K562 (cell line): ENCODE measurements around the gene H2BK1. TPM values are rescaled to one million over a fixed set of nuclear protein-coding genes. Genes with fewer than 3 reads are reported as not detected.
A peak's percentile ranks its signal among the peaks of the same experiment; 100 is the strongest.

Source experiments
- ATAC-seq: fragments of 200-7000 bp; cut with Tn5 transposase; 3 replicates; pipeline ENCODE4 v1.9.1; 2020; ENCODE audit warnings: moderate library complexity
- BruUV-seq: library from RNA; stranded (reverse); fragments of 400-500 nt; replicated peaks from 2 replicates; lab custom pipeline; 2021; lab: Mats Ljungman, UMichigan
- CTCF ChIA-PET: fragments of 300-600 bp; formaldehyde crosslinking; extraction: SDS; loops from one replicate; lab custom pipeline; 2021; ENCODE audit warnings: low intra/inter-chr PET ratio; lab: Yijun Ruan, JAX
- POLR2A ChIA-PET: fragments of 300-600, 350-650 bp; sonication (Branson Sonifier 250); formaldehyde crosslinking; extraction: SDS; loops from one replicate; lab custom pipeline; 2021; ENCODE audit warnings: antibody characterized with exemption, inconsistent platforms; lab: Yijun Ruan, JAX
- DNase-seq, 4 experiments: peaks; one replicate each; pipeline versions ENCODE4 v3.0.0 to v3.0.0-alpha.2; 2011 to 2018; ENCODE audit warnings: low spot score in 3 of 4, mixed read lengths in 3 of 4; ENCODE audit errors: extremely low read depth in 1 of 4
- FAIRE-seq: peaks from 2 replicates; lab custom pipeline; 2011; peaks lifted over from hg19 to GRCh38; lab: Jason Lieb, UNC
- H2AFZ ChIP-seq: 2 replicates; pipeline ENCODE4 v1.6.0; 2011; ENCODE audit warnings: low read depth, low read length, control low read depth, inconsistent platforms
- H3K27ac ChIP-seq: fragments of 200-600 bp; 3 replicates; pipeline ENCODE4 v1.8.0; 2011; ENCODE audit warnings: low read depth, mild to moderate bottlenecking, control low read depth, inconsistent platforms, low read length, moderate library complexity, mixed read lengths; ENCODE audit errors: extremely low read depth
- H3K27me3 ChIP-seq, 2 experiments: fragments of 300-600 bp in 1 of 2; 2 replicates in 1 of 2; 3 replicates in 1 of 2; pipeline versions ENCODE4 v1.6.0 to v1.8.0; 2011; ENCODE audit warnings: inconsistent platforms in 2 of 2, low read length in 2 of 2, mild to moderate bottlenecking in 1 of 2, mixed read lengths in 1 of 2, moderate library complexity in 1 of 2; ENCODE audit not compliant: control insufficient read depth in 2 of 2, insufficient read depth in 2 of 2
- H3K36me3 ChIP-seq: fragments of 300-600 bp; 3 replicates; pipeline ENCODE4 v1.8.0; 2011; ENCODE audit warnings: mild to moderate bottlenecking, low read length, inconsistent platforms; ENCODE audit not compliant: control insufficient read depth, insufficient read depth
- H3K4me1 ChIP-seq, 2 experiments: fragments of 200-600 bp in 1 of 2; replicated peaks in 1 of 2; 2 replicates in 1 of 2; 3 replicates in 1 of 2; pipeline versions ENCODE4 v1.5.1 to v1.8.0; 2011; ENCODE audit warnings: inconsistent platforms in 2 of 2, low read length in 2 of 2, mild to moderate bottlenecking in 1 of 2, mixed read lengths in 1 of 2, moderate library complexity in 1 of 2; ENCODE audit not compliant: control insufficient read depth in 2 of 2, insufficient read depth in 2 of 2
- H3K4me2 ChIP-seq: 2 replicates; pipeline ENCODE4 v1.6.1; 2011; ENCODE audit warnings: low read length, control low read depth, inconsistent platforms, mixed read lengths; ENCODE audit not compliant: insufficient read depth
- H3K4me3 ChIP-seq: fragments of 200-600 bp; sonication (generic), shearing (Covaris generic); 2 replicates; pipeline ENCODE4 v1.5.1; 2016; ENCODE audit warnings: control low read depth, inconsistent platforms
- H3K79me2 ChIP-seq: fragments of 200-600 bp; 3 replicates; pipeline ENCODE4 v1.8.0; 2011; ENCODE audit warnings: low read length, inconsistent platforms; ENCODE audit not compliant: control insufficient read depth, insufficient read depth
- H3K9ac ChIP-seq, 2 experiments: 2 replicates each; pipeline versions ENCODE4 v1.6.0 to v1.6.1; 2011; ENCODE audit warnings: low read depth in 2 of 2, low read length in 2 of 2, control low read depth in 1 of 2, inconsistent platforms in 1 of 2, mild to moderate bottlenecking in 1 of 2, mixed read lengths in 1 of 2; ENCODE audit not compliant: insufficient read depth in 1 of 2
- H3K9me1 ChIP-seq: one replicate; pipeline ENCODE4 v1.6.0; 2011; ENCODE audit warnings: inconsistent platforms, mild to moderate bottlenecking, low read length, moderate library complexity; ENCODE audit not compliant: control insufficient read depth, insufficient read depth
- H3K9me3 ChIP-seq: replicated peaks from 2 replicates; pipeline ENCODE4 v1.5.1; 2011; ENCODE audit warnings: low read depth, low read length, inconsistent platforms; ENCODE audit not compliant: control insufficient read depth, insufficient read depth
- H4K20me1 ChIP-seq: replicated peaks from 2 replicates; pipeline ENCODE4 v1.6.1; 2011; ENCODE audit warnings: low read length, inconsistent platforms, mixed read lengths; ENCODE audit not compliant: control insufficient read depth, insufficient read depth
- CBX2 ChIP-seq: fragments of 200-600 bp; sonication (generic); IDR thresholded peaks from one replicate; pipeline ENCODE4 v1.6.1; 2012; ENCODE audit warnings: mild to moderate bottlenecking, low read length, inconsistent platforms; ENCODE audit not compliant: insufficient read depth, poor library complexity, severe bottlenecking
- CCNT2 ChIP-seq: IDR thresholded peaks from 2 replicates; pipeline ENCODE4 v1.6.1; 2011; ENCODE audit warnings: borderline replicate concordance, low read depth, mild to moderate bottlenecking, moderate library complexity, mixed read lengths, low read length; ENCODE audit not compliant: insufficient read length; ENCODE audit errors: extremely low read depth
- CHD2 ChIP-seq: IDR thresholded peaks from 2 replicates; pipeline ENCODE4 v1.6.1; 2011; ENCODE audit warnings: low read depth, low read length
- HDAC2 ChIP-seq: fragments of 450-650 bp; IDR thresholded peaks from 2 replicates; pipeline ENCODE4 v1.6.1; 2016; ENCODE audit warnings: mild to moderate bottlenecking
- HMGN3 ChIP-seq: IDR thresholded peaks from 2 replicates; pipeline ENCODE4 v1.6.1; 2011; ENCODE audit warnings: borderline replicate concordance, low read depth, mild to moderate bottlenecking, mixed read lengths, low read length; ENCODE audit not compliant: insufficient read length; ENCODE audit errors: extremely low read depth
- JUN ChIP-seq, 2 experiments: sonication (generic) in 1 of 2; formaldehyde crosslinking in 1 of 2; IDR thresholded peaks; 2 replicates each; pipeline versions ENCODE4 v1.6.1 to v1.8.0; 2012 to 2022; ENCODE audit warnings: borderline replicate concordance in 2 of 2, mild to moderate bottlenecking in 2 of 2, improper control_type of control experiment in 1 of 2, low read depth in 1 of 2, low read length in 1 of 2, missing genetic modification reagents in 1 of 2
- KAT7 ChIP-seq: sonication (generic); formaldehyde crosslinking; IDR thresholded peaks from 2 replicates; pipeline ENCODE4 v1.8.0; 2022; ENCODE audit warnings: missing genetic modification reagents, mild to moderate bottlenecking, borderline replicate concordance
- PML ChIP-seq: IDR thresholded peaks from 2 replicates; pipeline ENCODE4 v1.6.1; 2012; ENCODE audit warnings: low read length, inconsistent platforms
- POLR2B ChIP-seq: fragments of 450-650 bp; IDR thresholded peaks from 2 replicates; pipeline ENCODE4 v1.6.1; 2018; ENCODE audit warnings: low read depth; ENCODE audit not compliant: partially characterized antibody
- POU5F1 ChIP-seq: fragments of 150-350 bp; IDR thresholded peaks from 2 replicates; pipeline ENCODE4 v1.6.1; 2014; ENCODE audit warnings: borderline replicate concordance, low read length, low read depth, mild to moderate bottlenecking; ENCODE audit not compliant: partially characterized antibody
- SMARCA4 ChIP-seq: fragments of 450-650 bp; IDR thresholded peaks from 2 replicates; pipeline ENCODE4 v1.6.1; 2016
- SREBF1 ChIP-seq: fragments of 150-350 bp; IDR thresholded peaks from 2 replicates; pipeline ENCODE4 v1.6.1; 2014; ENCODE audit warnings: antibody characterized with exemption, low read depth, low read length, borderline replicate concordance
- TBP ChIP-seq: optimal IDR thresholded peaks from 2 replicates; pipeline ENCODE3; 2011; ENCODE audit warnings: low read depth, low read length, improper control_type of control experiment
- ZBTB8A ChIP-seq: fragments of 450-650 bp; IDR thresholded peaks from 2 replicates; pipeline ENCODE4 v1.6.1; 2018; ENCODE audit warnings: mild to moderate bottlenecking, moderate library complexity; ENCODE audit not compliant: partially characterized antibody
- ZNF655 ChIP-seq: fragments of 250-450 bp; sonication (Bioruptor Pico); IDR thresholded peaks from 2 replicates; pipeline ENCODE4 v1.5.0; 2021
- WGBS: fragments of 100-300 bp; shearing (Covaris generic); methylation state at CpG from one replicate; pipeline ENCODE4 v1.1.6; 2016; ENCODE audit warnings: low coverage, mixed read lengths; ENCODE audit not compliant: insufficient coverage; ENCODE audit errors: missing lambda C conversion rate; 5-methylcytosine and 5-hydroxymethylcytosine counted together
- in situ Hi-C: fragments of 300-500 bp; cut with MboI; formaldehyde crosslinking; loops from 4 replicates; pipeline ENCODE4 v1.15.0; 2018; ENCODE audit warnings: inconsistent platforms, mixed read lengths
- intact Hi-C: fragments of 100-400 bp; cut with micrococcal nuclease; formaldehyde crosslinking; loops from 2 replicates; pipeline ENCODE4 v1.14.2; 2022
- polyA plus RNA-seq, 8 experiments: library from polyadenylated mRNA; depleted of rRNA in 4 of 8; stranded (reverse) in 5 of 8; unstranded in 3 of 8; fragments of >200 nt; fragmentation: Nextera tagmentation in 2 of 8; fragmentation: Illumina TruSeq in 1 of 8; extraction: Ambion mirVana in 2 of 8; extraction: Trizol in 1 of 8; gene quantifications; 2 replicates each; pipeline versions ENCODE4 v1.2.1 to v1.2.3, GENCODE V29; 2011 to 2014; ENCODE audit warnings: inconsistent platforms in 1 of 8, missing spikeins in 1 of 8
- total RNA-seq, 7 experiments: library from RNA; depleted of rRNA in 6 of 7; stranded (reverse); fragments of >200 nt in 6 of 7; fragmentation: Illumina TruSeq in 2 of 7; extraction: Trizol in 2 of 7; gene quantifications; 2 replicates each; pipeline versions ENCODE4 v1.2.1 to v1.2.3, GENCODE V29; 2011 to 2021; ENCODE audit warnings: low replicate concordance in 1 of 7
- TF ChIP-seq, protein P1 (sequence below): sonication (generic); formaldehyde crosslinking; IDR thresholded peaks from 2 replicates; pipeline ENCODE4 v1.8.0; 2022; ENCODE audit warnings: missing genetic modification reagents, mild to moderate bottlenecking, moderate library complexity, borderline replicate concordance
- TF ChIP-seq, protein P2 (sequence below): fragments of 450-650 bp; formaldehyde crosslinking; IDR thresholded peaks from 2 replicates; pipeline ENCODE4 v1.4.0; 2020; ENCODE audit warnings: mild to moderate bottlenecking, moderate library complexity

The H2BK1 gene
- total and polyA plus RNA-seq, 9 of the 15 experiments (the other 6 are each of a cell fraction or from before 2014, with no cell fraction given), result not detected

GRCh38 chr7:151237244-151238189 is 27.2 kb upstream of the H2BK1 start:
- in situ Hi-C loops (no loop called here), intact Hi-C loops (no loop called here)
- H3K4me2 ChIP-seq, result no peak overlapping the region
- ChIA-PET CTCF (no interaction called here), POLR2A (interaction anchor here (0.6 to 3.8 kb wide), 13 partner anchors 9 to 108 kb away, joined by 3 to 36 read pairs (median 5); partner anchors contain the start of gene ABCF2)
- no peak overlapping the region for H2AFZ ChIP-seq
- H3K4me1 ChIP-seq, result peaks cover 17 to 45% of the 10 kb centered on the region in 2 experiments; a peak in 4 of 5 replicates
- peaks cover 42% of the 10 kb centered on the region; the same call in 2 of the 3 replicates for H3K36me3 ChIP-seq
- H3K9me3 ChIP-seq, result no peaks in the 10 kb centered on the region
- DNase-seq (no peak), FAIRE-seq (no peak), ATAC-seq (no peak)
- peaks cover 65% of the 10 kb centered on the region for H4K20me1 ChIP-seq
- no peak overlapping the region; a peak in 1 of 4 replicates for H3K9ac ChIP-seq
- H3K27ac ChIP-seq, result no peak overlapping the region
- H3K9me1 ChIP-seq, result peaks cover 4% of the 10 kb centered on the region
- WGBS, result 93% methylated on average over 44 of the region's 44 CpGs
- H3K27me3 ChIP-seq, result no peaks in the 10 kb centered on the region
- BruUV-seq, result no TSS peak
- peaks cover 23% of the 10 kb centered on the region for H3K79me2 ChIP-seq
- no peak overlapping the region for H3K4me3 ChIP-seq
- TF ChIP-seq SREBF1 (no peak), JUN (IDR thresholded peaks at IDR 0.05; ENCODE audit: borderline replicate concordance, low read depth, low read length) (no peak), JUN (CRISPR knock-in tag; IDR thresholded peaks at IDR 0.05; ENCODE audit: borderline replicate concordance) (no peak), KAT7 (no peak), POLR2B (peak; percentile 23), CCNT2 (peak; percentile 28), PML (0 out of 2 replicates have a peak, but pooled peaks have one; percentile 1), HMGN3 (peak; percentile 53), HDAC2 (no peak), ZNF655 (CRISPR knock-in tag) (no peak), ZBTB8A (no peak), TBP (no peak), SMARCA4 (no peak), POU5F1 (no peak), CHD2 (no peak), CBX2 (no peak)
- TF ChIP-seq, protein P1, sequence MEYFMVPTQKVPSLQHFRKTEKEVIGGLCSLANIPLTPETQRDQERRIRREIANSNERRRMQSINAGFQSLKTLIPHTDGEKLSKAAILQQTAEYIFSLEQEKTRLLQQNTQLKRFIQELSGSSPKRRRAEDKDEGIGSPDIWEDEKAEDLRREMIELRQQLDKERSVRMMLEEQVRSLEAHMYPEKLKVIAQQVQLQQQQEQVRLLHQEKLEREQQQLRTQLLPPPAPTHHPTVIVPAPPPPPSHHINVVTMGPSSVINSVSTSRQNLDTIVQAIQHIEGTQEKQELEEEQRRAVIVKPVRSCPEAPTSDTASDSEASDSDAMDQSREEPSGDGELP (CRISPR knock-in tag), result no peak
- TF ChIP-seq, protein P2, sequence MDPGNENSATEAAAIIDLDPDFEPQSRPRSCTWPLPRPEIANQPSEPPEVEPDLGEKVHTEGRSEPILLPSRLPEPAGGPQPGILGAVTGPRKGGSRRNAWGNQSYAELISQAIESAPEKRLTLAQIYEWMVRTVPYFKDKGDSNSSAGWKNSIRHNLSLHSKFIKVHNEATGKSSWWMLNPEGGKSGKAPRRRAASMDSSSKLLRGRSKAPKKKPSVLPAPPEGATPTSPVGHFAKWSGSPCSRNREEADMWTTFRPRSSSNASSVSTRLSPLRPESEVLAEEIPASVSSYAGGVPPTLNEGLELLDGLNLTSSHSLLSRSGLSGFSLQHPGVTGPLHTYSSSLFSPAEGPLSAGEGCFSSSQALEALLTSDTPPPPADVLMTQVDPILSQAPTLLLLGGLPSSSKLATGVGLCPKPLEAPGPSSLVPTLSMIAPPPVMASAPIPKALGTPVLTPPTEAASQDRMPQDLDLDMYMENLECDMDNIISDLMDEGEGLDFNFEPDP (CRISPR knock-in tag), result peak; percentile 26; the same call in 1 of the 2 replicates
